Kidney epithelial cell (primary cell): ENCODE measurements around the gene RBM28. TPM values are rescaled to one million over a fixed set of nuclear protein-coding genes. Genes with fewer than 3 reads are reported as not detected.

Experiments
- DNase-seq: peaks from one replicate; pipeline ENCODE4 v3.0.0-alpha.2; 2010; ENCODE audit warnings: low read depth
- H3K27me3 ChIP-seq: 2 replicates; pipeline ENCODE4 v1.6.0; 2011; ENCODE audit warnings: low read length; ENCODE audit not compliant: control insufficient read depth, insufficient read depth
- H3K36me3 ChIP-seq: 2 replicates; pipeline ENCODE4 v1.5.1; 2011; ENCODE audit warnings: low read length; ENCODE audit not compliant: control insufficient read depth, insufficient read depth
- H3K4me3 ChIP-seq: 2 replicates; pipeline ENCODE4 v1.5.1; 2011; ENCODE audit warnings: low read depth, mild to moderate bottlenecking, control low read depth, low read length
- total RNA-seq: library from RNA; depleted of rRNA; stranded (reverse); fragments of >200 nt; gene quantifications from 2 replicates; pipeline ENCODE4 v1.2.3, GENCODE V29; 2015
- TF ChIP-seq, protein P1 (sequence below): IDR thresholded peaks from 2 replicates; pipeline ENCODE4 v1.5.1; 2011; ENCODE audit warnings: mild to moderate bottlenecking, moderate library complexity, low read length, control low read depth, inconsistent platforms; ENCODE audit not compliant: insufficient read depth, poor library complexity, severe bottlenecking

RBM28 gene
- total RNA-seq, 1 donor from 2014 or later, result 25.9 TPM

DNA sequence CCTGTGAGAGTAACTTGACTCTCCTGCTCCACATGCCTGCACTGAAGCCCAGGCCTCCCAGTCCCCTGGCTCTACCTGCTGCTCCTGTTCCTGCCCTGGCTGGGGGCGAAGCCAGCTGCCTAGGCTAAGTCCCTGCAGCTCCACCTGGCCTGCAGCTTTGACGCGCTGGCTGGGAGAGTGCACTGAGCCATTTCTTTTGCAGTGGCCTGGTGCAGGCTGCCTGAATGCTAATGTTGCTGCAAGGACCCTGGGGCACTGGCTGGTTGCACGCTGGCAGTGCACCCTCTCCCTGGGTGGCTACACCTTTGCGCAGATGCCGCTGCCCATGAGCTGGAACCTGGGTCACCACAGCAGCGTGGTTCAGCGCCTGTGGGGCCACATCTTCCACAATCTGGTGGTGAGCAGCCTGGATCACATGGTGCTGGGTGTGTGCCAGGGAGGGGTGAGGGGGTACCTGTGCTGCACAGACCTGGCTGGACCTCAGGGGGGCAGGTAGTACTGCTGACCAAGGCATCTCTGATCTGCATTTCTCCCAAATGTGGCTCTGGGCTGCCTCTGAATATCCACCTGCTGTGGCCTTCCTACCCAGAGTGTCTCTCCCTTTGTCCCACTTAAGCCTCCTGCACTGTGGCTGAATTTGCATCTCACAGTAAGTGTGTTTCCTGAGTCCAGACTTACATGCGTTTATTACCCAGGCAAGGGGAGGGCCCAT lies 46.1 kb upstream of the RBM28 start:
- Histone ChIP-seq H3K27me3 (peaks cover 28% of the 10 kb centered on the region), H3K36me3 (peaks cover 1% of the 10 kb centered on the region), H3K4me3 (no peak overlapping the region)
- DNase-seq, result no peak
- TF ChIP-seq, protein P1, sequence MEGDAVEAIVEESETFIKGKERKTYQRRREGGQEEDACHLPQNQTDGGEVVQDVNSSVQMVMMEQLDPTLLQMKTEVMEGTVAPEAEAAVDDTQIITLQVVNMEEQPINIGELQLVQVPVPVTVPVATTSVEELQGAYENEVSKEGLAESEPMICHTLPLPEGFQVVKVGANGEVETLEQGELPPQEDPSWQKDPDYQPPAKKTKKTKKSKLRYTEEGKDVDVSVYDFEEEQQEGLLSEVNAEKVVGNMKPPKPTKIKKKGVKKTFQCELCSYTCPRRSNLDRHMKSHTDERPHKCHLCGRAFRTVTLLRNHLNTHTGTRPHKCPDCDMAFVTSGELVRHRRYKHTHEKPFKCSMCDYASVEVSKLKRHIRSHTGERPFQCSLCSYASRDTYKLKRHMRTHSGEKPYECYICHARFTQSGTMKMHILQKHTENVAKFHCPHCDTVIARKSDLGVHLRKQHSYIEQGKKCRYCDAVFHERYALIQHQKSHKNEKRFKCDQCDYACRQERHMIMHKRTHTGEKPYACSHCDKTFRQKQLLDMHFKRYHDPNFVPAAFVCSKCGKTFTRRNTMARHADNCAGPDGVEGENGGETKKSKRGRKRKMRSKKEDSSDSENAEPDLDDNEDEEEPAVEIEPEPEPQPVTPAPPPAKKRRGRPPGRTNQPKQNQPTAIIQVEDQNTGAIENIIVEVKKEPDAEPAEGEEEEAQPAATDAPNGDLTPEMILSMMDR, result no peak

DNA sequence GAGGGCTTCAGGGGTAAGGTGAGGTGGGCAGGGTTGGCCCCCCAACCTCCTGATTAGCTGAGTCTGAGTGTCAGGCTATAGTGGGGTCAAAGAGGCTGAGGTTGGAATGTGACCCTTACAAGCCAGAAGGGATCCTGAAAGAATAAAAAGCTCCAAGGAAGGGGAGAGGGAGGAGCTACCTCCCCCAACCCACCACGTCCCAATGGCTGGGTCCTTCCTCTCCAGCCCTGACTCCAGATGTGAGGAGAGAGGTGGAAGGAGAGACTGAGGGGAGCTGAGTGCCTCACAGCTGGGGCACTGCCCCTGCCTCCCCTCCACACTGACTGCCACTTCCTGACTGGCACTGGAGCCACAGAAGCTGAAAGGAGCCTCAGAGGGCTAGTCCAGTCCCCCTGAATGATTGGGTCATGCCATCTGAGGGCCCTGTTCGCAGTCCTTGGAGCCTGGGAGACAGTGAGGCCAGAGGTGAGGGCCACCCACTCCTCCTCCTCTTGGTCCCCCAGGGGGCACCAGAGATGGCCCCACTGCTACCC lies 45.4 kb upstream of the RBM28 start:
- no peak for DNase-seq
- H3K36me3 ChIP-seq, result peaks cover 1% of the 10 kb centered on the region
- peaks cover 28% of the 10 kb centered on the region for H3K27me3 ChIP-seq
- H3K4me3 ChIP-seq, result no peak overlapping the region
- TF ChIP-seq, protein P1, result no peak

DNA sequence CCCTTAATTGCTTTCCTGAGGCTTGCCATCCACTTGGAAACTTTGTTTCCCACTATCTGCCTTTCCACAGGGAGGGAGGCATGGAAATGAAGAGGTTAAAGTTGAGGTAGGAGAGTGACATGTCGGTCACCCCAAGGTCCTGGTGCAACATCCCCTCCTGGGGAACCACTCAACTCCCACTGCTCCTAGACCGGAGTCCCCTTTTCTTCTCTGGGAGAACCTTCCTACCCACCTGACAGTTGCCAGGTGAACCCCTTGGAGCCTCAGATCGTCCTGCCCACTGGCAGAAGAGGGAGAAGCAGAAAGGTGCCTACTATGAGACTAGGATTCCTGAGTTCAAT lies 44.4 kb upstream of the RBM28 start:
- DNase-seq, result no peak
- peaks cover 28% of the 10 kb centered on the region for H3K27me3 ChIP-seq
- TF ChIP-seq, protein P1, result no peak
- H3K4me3 ChIP-seq, result no peak overlapping the region
- H3K36me3 ChIP-seq, result peaks cover 1% of the 10 kb centered on the region

DNA sequence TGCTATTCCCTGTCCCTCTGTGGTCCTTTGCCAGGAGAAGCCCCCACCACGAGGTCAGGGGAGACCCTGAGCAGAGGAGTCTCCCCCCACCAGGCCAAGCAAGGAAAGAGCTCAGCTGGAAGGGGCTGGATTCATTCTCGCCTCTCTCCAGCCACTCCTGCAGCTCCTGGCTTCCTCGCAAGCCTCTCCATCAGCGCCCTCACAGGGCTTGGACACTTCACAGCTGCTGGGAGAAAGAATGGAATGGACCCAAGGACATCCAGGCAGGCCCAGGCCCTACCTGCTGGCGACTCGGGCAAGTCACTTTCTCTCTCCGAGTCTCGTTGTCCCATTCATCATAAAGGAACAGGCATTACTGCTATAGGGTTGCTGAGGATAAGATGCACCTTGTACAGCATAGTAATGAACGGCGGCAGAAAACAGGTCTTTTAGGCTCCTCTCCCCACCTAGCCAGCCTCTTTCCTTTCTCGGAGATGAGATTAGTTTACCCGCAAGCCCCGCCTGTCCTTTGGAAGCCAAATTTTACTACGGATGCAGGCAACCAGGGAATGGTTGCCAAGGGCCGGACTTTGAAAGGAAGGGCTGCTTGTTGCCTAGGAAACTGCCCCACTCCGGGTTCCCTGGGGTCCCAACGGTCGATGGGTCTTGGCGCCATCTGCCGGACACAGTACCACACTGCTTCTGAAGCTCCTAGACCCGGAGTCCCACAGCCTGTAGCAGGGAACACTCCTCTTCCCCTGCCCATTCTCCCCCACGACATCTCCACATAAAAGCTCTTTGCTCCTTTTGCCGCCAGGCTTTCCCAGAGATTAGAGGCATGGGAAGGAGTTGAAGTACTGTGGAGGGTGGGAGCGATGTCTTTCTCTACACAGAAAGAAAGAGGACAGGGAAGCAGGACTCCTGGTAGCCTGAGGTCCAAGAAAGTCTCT lies 43.8 kb upstream of the RBM28 start:
- H3K4me3 ChIP-seq, result no peak overlapping the region
- H3K27me3 ChIP-seq, result peaks cover 28% of the 10 kb centered on the region
- no peaks in the 10 kb centered on the region for H3K36me3 ChIP-seq
- TF ChIP-seq, protein P1, result peak; percentile 89
- DNase-seq, result no peak

DNA sequence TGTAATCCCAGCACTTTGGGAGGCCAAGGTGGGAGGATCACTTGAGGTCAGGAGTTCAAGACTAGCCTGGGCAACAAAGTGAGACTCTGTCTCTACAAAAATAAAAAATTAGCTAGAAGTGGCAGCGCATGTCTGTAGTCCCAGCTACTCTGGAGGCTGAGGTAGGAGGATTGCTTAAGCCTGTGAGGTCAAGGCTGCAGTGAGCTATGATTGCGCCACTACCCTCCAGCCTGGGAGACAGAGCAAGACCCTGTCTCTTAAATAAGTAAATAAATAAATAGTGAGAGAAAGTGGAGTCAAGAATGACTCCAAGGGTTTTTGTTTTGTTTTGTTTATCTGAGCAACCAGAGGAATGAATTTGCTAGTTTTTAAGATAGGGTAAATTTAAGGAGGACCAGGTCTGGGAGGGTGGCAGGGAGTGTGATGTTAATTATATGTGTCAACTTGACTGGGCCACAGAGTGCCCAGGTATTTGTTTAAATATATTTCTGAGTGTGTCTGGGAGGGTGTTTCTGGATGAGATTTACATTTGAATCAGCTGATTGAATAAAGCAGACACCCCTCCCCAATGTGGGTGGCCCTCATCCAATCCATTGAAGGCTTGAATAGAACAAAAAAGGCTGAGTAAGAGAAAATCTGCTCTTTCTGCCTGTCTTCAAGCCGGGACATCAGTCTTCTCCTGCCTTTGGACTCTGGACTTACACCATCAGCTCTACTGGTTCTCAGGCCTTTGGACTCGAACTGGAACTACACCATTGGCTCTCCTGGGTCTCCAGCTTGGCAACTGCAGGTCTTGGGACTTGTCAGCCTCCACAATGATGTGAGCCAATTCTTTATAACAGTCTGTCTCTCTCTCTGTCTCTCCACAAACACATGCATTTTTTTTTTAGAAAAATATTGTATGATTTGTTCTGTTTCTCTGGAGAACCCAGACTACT lies 42.5 kb upstream of the RBM28 start:
- no peaks in the 10 kb centered on the region for H3K36me3 ChIP-seq
- H3K27me3 ChIP-seq, result peaks cover 28% of the 10 kb centered on the region
- DNase-seq, result no peak
- TF ChIP-seq, protein P1, result no peak
- no peak overlapping the region for H3K4me3 ChIP-seq
